ENCODE results near the gene MAN2B2.
A peak's percentile ranks its signal among the peaks of the same experiment; 100 is the strongest.
"Not testable (repeated sequence)": the region's sequence is repeated elsewhere in the genome, so short reads cannot be mapped to it uniquely, and the experiment has no call there.

MAN2B2 gene

DNA sequence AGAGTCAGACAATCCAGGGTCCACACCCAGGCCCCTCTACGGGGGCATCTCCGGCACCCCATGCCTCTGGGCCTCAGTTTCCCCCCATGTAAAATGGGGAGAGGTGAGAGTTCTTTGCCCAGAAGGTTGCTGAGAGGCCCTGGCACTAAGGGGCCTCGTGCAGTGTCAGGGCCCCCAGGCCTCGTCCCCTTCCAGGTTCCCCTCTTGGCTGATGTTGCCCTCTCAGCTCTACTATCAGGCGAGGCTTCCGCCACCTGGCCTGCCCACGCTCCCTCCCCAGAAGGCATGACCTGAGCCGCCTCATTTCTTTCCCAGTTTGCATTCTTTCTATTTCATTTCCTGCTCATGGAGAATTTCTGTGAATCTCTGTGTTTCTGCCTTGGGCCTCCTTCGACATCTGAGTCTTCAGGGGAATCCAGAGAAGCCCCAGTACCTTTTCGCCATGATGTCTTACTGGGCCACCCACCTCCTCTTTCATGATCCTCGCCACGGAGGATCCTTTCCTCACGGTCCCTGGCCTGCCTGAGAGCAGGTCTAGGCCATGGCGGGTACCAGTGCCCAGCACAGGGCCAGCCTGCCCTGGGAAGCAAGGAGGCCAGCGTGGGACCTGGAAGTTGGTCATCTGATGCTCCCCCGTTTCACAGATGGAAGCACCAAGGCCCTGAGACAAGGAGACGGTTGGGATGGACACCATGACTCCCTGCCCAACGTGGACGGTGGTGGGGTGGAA lies 43.6 kb downstream of the MAN2B2 start:
- no peak for DNase-seq

DNA sequence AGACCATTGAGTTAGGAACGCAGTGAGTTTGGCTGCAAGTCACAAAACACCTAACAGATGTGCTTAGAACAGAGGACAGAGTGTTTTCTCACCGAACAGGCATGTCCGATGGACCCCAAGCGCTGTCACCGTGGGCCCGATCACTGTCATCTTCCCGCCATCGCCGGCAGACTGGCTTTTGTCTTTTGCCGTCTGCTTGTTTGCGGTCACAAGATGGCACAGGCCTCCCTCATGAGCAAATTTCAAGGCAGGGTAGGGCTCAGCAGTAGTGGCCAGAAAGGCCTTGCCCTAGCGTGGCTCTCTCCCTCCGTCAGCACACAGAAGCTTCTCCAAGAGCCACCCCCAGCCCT lies 44.1 kb downstream of the MAN2B2 start:
- no peak for DNase-seq

DNA sequence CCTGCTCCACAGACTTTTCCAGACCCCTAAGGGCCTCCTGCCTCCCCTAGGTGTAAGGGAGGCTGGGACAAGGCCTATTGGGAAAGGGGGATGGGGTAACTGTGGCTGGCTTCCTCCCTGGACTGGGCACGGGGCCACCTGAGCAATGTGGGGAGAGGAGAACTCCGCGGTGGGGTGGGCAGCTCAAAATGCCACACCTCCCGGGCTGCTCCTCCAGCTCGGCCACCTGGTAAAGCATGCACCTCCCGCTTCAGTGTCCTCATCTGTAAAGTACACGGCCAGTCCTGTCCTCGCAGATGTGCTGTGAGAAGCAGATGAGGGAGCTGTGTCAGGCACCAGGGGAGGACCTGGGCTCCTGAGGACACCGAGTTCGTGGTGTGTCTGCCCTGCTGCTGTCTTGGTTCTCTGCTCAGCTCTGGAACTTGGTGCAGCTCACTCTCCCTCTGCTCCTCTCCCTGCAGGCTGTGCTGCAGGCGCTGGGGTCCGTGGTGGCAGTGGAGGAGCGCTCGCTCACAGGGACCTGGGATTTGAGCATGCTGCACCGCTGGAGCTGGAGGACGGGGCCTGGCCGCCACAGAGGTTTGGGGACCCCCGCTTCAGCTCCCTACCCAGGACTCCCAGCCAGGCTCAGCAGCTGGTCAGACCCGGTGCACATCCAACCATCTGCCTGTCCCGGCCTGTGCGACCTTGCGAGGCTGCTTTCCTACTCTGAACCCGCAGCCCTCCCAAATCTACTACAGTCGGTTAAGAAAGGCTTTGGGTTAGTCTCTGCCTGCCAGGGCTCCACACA lies 44.7 kb downstream of the MAN2B2 start:
- no peak for DNase-seq

DNA sequence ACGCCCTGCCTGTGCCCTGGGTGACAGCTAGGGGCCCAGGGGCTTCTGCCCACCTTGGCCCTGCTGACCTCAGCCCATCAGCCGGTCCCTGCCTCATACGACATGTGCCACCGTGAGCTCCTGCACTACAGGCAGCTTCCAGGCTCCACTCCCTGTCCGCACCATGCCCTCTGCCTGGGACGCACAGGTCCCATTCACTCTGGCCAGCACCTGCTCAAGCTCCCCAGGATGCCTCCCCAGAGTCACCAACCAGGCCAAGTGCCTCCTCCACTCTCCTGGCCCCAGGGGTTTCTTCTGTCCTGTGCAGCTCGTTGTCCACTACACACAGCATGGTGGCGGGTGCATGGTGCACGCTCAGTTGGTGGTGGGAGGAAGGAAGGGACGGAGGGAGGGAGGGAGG lies 45.3 kb downstream of the MAN2B2 start:
- no peak for DNase-seq

DNA sequence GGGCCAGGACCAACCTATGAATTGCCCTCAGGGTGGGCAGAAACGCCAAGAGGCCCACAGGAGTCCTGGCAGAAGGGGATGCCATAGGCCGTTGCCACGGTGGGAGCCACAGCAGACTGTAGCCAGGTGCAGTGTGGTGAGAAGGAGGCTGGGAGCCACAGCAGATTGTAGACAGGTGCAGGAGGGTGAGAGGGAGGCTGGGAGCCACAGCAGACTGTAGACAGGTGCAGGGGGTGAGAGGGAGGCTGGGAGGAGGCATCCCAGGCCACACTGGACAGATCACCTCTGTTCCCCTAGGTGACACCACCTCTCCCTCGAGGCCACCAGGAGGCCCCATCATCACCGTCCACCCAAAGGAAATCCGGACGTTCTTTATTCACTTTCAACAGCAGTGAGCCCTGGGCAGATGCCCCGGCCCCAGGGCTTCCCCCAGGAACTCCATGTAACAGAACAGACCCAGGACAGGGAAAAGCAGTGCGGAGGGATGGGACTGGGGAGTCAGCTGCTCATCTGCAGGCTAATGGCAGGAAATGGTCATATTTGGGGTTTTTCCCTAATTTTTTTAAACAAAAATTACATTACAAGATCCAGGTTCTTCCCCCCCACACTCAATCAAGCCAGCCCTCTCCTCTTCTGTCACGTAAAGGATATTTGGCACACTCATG lies 46.0 kb downstream of the MAN2B2 start:
- no peak for DNase-seq

DNA sequence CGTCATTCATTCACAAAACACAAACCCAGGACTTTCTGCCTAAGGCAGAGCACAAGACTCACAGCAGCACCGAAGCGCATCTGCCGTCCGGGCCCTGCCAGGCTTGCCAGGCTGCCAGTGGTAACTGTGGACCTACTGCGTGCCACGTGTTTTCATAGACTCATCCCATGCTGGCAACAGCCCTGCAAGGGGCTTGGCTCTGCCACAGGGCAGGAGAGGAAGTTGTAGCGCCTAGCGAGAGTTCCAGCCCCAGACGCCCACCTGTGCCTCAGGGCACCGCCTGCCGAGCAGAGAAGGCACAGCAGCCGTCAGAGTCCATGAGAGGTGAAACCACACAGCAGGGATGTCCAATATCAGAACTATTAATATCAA lies 46.6 kb downstream of the MAN2B2 start:
- DNase-seq, result no peak

DNA sequence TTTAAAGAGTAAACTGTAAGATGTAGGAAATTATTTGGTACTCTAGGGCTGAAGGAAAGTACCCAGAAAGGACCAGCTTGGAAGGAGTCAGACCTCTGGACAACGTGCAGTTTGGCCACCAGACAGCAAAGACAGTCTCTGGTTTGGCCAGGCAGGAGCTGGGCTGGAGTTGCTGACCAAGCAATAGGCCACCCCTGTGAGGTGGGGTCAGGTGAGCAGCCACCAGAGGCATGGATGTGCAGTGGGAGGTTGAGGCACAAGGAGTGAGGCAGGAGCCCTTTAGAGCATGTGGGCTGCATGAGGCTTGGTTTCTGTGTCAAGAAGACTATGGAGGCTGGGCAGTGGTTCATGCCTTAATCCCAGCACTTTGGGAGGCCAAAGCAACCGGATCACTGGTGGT lies 47.8 kb downstream of the MAN2B2 start:
- DNase-seq, result no peak

DNA sequence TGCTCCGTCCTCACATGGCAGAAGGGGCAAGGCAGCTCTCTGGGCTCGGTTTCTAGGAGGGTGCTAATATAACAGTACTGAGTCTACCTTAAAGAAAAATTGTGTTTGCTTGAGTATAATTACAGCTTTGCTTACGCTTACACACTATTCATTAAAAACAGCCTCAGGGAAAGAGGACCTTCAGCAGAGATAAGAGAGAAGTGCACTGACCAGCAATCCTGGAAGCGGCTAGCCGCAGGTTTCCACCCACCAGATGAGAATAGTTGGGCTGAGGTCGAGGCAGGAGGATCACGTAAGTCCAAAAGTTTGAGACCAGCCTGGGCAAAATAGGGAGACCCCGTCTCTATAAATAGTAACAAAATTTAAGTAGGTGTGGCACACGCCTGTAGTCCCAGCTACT lies 50.3 kb downstream of the MAN2B2 start:
- DNase-seq, result no peak

DNA sequence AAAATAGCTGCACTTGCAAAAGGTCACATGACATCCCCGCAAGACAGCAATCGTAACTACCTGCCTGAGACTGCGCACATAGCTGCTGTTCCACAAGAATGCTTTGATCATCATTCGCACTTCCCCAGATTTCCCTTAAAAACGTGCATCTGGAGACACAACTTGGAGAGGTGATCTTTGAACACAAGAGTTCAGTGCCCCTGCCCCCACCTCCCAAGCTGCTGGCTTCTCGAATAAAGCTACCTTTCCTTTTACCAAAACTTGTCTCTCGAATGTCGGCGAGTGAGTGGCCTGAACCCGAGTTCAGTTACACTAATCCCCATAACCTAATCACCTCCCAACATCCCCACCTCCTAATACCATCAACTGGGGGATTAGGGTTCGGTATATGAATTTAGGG lies 51.1 kb downstream of the MAN2B2 start:
- DNase-seq, result no peak

DNA sequence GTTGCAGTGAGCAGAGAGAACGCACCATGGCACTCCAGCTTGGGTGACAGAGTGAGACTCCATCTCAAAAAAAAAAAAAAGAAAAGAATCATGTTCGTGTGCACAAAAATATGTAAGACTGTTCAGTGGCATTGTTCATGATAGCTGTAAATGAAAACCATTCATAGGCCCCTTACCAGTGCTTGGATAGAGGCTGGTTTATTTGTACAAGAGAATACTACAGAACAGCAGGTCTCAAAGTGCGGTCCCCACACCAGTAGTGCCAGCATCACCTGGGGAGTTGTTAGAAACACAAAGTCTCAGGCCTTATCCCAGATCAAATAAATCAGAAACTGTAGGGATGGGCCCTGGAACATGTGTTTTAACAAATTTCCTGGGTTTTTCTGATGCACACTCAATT lies 52.8 kb downstream of the MAN2B2 start:
- DNase-seq, result no peak

DNA sequence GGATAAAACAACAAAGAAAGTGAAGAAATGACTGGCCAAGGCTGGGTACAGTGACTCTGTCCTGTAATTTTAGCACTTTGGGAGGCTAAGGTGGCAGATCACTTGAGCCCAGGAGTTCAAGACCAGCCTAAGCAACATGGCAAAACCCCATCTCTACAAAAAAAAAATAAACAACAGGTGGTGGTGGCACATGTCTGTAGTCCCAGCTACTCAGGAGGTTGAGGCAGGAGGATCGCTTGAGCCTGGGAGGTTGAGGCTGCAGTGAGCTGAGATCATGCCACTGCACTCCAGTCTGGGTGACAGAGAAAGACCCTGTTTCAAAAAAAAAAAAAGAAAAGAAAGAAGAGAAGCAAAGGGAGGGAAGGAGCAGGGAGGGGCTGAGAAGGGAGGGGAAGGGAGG lies 53.5 kb downstream of the MAN2B2 start:
- not testable (repeated sequence) for DNase-seq

DNA sequence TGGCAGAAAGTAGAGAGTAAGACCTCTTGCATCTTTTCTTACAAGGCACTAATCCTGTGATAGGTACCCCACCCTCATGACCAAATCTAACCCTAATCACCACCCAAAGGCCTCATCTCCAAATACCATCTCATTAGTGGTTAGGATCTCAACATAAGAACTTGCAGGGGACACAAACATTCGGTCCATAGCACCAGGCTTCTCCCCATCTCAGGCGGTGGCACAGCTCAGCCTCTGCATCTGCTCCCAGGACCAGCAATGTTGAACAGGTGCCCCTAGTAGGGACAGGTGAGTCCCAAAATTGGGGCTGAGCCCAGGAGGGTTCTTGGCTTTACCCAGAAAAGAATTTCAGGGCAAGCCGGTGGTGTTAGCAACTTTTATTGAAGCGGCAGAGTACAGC lies 57.1 kb downstream of the MAN2B2 start:
- DNase-seq, result no peak

DNA sequence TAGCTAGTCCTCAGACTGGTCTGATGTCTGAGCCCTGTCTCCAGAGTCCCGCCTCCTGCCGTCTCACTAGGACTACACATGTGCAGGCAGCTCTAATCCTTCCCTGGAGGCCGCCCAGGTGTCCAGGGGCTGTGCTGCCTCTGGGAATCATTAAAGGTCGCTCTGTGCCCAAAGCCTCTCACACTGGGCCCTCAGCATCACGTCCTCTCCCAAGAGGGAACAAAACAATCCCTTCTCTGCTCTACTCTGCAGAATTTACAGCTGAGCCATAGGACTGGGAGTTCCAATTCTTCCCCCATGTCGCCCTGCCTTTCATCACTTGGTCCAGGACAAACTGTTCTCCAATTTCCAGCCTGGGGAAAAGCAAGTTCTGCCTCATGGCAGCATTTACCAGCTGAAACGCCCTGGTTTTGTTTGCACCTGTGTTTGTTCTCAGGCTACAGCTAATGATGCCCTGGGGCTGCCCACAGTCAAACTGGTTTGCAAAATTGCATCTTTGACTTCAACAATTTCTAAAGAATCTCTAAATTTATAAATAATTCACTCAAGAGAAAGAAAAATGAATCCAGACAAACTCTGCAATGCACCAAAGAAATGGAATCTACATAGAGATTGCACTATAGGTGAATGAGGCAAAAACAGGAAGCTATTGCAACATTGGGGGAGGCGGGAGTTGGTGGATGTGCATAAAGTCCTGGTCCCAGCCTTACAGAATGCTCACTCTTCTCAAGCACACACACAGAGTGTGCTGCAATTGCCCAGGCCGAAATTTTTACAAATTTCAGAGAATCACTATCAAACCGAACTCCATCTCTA lies 58.3 kb downstream of the MAN2B2 start:
- DNase-seq, result no peak

DNA sequence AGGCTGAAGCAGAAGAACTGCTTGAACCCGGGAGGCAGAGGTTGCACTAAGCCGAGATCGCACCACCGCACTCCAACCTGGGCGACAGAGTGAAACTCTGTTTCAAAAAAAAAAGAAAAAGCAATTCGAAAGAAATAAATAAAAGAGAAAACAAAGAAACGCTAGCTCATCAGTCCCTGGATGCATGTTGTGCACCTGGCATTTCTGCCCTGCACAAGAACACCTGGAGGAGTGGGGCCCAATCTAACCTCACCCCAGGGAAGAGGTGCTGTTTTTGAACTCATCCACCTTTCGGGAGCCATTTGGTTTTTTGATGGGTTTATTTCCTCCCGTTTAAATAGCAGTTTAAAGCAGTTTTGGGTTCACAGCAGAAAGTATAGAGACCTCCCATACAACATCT lies 59.8 kb downstream of the MAN2B2 start:
- DNase-seq, result no peak

DNA sequence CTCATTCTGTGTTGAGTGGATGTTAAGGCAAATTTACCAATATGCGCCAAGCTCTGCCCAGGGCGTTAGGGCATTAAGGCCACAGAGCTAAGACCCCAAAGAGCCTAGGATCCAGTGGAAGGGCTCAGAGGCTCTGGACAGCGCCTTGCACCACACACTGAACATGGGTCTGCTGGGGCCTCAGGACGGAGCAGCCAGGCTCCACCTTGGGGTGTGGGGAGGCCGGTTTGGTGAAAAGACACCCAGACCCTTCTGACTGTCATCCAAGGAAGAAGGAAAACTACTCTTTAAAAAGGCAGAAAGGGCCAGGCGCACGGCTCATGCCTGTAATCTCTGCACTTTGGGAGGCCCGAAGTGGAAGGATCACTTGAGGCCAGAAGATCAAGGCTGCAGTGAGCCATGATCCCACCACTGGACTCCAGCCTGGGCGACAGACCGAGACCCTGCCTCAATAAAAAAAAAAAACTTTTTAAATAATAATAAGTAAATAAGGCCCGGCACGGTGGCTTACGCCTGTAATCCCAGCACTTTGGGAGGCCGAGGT lies 64.2 kb downstream of the MAN2B2 start:
- no peak for DNase-seq

DNA sequence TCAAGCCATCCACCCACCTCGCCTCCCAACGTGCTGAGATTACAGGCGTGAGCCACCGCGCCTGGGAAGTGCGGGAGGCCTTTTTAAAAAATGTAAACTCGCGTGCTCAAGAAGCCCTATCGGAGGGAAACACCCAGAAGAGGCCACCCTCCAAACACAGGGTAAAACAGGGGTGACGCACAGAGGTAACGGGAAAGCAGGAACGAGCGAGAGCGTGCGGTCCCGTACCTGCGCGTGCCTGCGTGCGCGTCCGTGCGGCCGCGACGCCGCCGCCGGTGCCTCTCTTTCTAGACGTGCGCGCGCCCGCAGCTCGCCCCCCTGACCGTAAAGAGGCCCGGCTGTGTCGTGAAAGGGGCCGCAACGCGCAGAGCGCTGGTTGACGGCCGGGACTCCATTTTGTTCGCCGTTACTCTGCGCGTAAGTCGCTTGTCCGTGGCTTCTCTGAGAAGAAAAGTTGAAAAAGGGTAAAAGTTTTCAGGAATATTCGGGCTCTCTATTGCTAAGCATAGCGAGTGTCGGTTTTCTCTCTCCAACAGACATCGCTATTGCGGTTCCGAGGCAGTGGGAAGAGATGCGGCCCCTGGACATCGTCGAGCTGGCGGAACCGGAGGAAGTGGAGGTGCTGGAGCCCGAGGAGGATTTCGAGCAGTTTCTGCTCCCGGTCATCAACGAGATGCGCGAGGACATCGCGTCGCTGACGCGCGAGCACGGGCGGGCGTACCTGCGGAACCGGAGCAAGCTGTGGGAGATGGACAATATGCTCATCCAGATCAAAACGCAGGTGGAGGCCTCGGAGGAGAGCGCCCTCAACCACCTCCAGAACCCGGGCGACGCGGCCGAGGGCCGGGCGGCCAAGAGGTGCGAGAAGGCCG lies 65.5 kb downstream of the MAN2B2 start, which contains the start of gene MRFAP1:
TSS of gene MRFAP1 (plus strand) at position 394 of the 872 bp plus-strand sequence. CDS start at position 572, 178 bp downstream.
- peak; percentile 93 for DNase-seq

DNA sequence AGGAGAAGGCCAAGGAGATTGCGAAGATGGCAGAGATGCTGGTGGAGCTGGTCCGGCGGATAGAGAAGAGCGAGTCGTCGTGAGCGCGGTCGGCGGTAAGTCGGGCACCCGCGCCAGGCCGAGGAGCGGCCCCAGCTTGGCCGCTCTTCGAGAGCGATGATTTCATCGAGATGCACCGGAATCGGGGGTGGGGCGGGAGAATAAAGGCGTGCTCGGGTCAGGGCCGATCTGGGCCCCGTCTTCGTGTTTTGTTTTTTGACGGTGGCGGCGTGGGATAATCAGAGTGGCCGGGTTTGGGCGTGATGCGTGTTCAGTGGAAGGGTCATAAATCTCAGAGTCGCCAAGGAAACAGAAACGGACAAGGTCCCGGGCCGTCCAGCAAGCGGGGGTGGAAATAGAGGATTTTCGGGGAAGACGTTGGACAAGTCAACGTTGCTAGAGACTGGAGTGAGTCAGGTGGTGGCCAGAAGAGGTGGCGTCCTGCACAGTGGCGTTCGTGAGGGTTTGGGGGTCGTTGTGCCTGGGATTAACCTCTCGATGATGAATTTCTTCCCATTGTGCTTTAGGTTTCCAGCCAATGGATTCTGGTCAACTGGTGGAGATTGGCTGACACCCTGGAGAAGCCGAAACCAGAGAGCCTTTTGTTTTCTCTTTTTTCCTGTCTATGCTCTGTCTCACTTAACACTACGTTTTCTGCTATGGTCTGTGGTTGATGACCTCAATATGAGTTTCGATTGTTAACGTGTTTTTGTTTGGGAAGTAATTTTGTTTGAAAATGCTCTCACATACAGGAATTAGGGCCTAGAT lies 66.4 kb downstream of the MAN2B2 start:
- DNase-seq, result no peak

DNA sequence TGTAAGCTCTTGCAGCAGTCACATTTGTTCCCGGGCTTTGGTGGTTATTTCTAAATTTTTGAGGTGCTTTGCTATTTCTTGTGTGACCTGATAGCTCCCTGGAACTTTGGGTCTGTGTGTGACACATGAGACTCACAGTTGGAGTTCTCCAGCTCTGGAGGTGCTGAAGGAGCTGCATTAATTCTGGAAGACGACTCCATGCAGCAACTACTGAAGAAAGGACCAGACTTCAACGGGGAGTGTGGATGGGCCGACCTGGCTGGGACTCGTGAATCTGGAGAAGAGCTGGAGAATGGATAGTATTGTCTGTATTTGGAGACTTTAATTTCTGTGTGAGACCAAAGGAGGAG lies 67.0 kb downstream of the MAN2B2 start:
- no peak for DNase-seq

DNA sequence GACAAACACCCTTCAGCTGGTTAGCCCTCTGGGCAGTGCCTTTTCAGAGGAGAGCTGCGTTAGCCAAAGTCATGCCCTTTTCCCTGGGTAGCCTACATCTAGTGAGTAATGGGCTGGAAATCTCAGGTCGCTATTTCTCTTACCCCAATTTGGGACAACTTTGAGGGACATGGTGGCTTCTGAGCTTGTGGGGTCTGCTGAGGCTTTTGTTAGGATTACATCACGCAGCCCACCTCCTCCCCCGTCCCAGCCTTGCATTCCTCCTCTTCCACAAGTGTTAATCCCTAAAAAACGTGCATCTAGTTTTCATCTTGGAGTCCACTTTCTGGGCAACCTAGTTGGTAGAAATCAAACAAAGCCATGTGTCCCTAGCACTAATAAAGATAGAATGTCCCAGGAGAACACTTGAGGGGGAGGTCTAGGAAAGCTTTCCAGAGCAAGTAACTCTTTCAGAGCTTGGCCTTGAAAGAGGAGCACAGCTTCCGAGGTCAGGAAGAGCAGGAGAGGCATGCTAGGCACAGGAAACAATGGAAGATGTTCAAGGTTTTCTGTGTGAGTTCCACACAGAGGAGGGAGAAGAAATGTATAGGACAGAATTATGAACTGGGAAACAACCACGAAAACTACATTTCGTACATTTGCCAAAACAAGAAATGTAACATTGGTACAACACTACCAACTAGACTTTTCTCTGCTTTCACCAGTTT lies 68.3 kb downstream of the MAN2B2 start:
- no peak for DNase-seq

DNA sequence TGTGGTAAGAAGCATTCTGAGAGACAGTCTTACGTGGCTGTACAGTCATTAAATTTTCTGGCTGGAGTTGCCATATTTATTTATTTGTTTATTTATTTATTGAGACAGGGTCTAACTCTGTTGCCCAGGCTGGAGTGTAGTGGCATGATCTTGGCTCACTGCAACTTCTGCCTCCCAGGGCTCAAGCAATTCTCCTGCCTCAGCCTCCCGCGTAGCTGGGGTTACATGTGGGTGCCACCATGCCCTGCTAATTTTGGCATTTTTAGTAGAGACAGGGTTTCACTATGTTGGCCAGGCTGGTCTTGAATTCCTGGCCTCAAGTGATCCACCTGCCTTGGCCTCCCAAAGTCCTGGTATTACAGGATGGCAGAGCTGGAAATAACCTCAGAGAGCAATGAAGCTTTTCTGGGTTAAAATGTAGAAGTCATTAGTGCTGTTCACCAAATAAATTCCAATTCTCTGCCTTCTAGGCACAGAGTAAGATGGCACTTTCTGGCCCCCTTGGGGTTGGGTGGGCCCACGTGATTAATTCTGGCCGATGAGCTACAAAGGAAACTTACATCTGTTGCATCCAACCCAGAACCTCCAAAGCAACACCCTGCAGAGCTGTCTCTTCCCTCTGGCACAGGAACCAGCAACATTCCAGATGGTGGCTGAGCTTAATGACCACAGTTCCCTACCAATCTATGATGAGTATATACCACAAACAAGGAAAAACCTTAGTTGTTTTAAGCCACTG lies 70.0 kb downstream of the MAN2B2 start:
- DNase-seq, result no peak

All from NCI-H1092 (cell line).